GM03348 (cell line): ENCODE measurements around the gene GALK2.
"Not testable (repeated sequence)": the region's sequence is repeated elsewhere in the genome, so short reads cannot be mapped to it uniquely, and the experiment has no call there.

Experiments used
- DNase-seq: peaks from one replicate; pipeline ENCODE4 v3.0.0; 2012; ENCODE audit warnings: low spot score

Gene GALK2

DNA sequence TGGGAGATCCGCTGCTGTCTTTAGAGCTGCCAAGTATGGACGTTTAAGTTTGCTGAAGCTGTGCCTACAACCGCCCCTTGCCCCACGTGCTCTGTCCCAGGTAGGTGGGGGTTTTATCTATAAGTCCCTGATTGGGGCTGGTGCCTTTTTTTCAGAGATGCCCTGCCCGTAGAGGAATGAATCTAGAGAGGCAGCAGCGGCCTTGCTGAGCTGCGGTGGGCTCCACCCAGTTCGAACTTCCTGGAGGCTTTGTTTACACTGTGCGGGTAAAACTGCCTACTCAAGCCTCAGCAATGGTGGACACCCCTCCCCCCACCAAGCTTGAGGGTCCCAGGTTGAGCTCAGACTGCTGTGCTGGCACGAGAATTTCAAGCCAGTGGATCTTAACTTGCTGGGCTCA lies 169.6 kb downstream of the GALK2 start:
- DNase-seq: no peak

DNA sequence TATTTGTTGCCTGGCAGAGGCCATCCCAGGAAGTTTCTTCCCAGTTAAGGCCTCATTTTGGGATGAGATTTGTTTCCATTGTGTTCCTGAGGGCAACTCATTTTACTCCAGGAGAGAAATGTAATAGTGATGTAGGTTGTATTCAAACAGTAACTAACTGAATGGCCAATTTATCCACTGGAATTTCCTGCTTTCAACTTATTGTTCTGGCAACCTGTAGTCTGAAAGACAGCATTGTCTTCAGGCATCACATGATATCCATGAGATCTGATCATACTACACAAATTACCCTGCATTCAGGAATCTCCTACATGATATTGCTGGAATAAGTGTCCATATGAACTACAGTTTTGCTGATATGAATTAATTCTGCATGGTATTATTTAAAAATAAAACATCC lies 173.5 kb downstream of the GALK2 start:
- DNase-seq: no peak

DNA sequence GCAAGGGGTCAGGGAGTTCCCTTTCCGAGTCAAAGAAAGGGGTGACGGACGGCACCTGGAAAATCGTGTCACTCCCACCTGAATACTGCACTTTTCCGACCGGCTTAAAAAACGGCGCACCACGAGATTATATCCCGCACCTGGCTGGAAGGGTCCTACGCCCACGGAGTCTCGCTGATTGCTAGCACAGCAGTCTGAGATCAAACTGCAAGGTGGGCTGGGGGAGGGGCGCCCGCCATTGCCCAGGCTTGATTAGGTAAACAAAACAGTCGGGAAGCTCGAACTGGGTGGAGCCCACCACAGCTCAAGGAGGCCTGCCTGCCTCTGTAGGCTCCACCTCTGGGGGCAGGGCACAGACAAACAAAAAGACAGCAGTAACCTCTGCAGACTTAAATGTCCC lies 184.4 kb downstream of the GALK2 start:
- DNase-seq: not testable (repeated sequence)

DNA sequence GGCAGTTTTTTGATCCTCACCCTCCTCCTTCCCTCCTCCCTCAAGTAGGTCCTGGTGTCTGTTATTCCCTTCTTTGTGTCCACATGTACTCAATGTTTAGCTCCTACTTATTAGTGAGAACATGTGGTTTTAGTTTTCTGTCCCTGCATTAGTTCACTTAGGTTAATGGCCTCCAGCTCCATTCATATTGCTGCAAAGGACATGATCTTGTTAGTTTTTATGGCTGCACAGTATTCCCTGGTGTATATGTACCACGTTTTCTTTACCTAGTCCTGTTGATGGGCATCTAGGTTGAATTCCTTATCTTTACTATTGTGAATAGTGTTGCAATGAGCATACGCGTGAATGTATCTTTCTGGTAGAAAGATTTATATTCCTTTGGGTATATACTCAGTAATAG lies 191.3 kb downstream of the GALK2 start:
- DNase-seq: no peak

DNA sequence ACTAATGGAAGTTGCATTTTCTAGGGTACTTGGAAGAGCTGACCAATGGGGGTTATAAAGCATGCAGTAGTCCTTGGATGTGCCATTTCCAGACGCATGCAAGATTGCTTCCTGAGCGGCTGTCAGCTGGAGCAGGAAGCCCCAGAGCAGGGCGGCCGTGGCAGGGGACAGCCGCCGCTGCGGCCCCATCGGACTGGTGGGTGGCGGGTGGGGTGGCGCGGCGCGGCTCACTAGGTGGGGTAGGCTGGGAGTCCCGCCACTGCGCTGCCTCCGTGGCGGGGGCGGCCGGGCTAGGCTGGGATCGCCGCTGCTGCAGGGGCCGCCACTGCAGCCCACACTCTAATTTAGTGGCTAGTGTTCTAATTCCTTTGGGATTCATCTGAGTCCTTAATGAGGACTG lies 196.4 kb downstream of the GALK2 start:
- DNase-seq: no peak

DNA sequence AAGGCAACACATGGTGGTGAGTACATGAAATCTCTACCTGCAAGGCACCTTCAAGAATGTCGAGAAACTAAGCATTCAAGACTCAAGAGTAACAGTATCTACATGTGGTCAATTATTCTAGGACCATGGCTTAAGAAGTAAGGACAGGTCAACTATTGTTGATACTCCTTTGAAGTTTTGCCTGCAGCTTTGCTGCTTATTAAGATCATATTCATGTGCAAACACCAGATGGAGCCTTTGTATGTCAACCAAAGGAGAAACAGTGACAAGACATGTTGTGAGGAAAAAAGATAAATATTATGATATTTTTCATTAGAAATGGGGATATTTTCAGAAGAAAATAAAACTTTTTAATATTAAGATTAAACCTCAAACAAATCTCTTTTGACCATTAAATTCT lies 200.7 kb downstream of the GALK2 start:
- no peak for DNase-seq

DNA sequence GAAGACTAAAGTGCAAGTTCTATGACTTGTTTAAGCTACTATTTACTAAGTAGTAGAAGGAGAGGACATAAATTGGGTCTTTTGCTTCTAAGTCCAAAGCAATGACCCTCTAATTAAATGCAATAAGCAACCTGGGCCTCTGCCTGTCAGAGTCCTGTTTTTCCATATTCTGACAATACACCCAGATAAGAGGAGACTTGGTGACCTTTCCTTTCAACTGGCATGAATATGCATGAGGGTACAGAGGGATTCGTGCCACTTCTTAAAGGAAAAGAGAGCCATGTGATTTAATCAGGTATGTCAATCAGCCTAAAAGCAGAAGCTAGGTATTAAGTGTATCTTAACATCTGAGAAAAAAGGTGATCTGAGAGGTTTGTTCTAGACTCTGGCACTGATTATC lies 202.3 kb downstream of the GALK2 start:
- DNase-seq: no peak

DNA sequence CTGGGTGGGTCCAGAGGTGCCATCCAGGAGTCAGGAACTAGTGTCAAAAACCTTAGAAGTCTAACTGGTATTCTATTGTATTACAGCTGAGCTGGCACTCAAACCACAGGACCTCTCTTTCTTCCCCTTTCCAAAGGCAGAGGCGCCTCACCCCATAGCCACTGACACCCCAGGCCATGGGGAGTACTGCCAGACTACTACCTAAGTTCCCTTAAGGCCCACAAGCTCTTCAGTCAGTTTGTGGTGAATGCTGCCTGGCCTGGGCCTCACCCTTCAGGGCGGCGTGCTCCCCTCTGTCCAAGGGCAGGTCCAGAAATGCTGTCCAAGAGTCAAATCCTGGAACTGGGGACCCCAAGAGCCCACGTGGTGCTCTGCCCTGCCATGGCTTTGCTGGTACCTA lies 209.9 kb downstream of the GALK2 start:
- no peak for DNase-seq

DNA sequence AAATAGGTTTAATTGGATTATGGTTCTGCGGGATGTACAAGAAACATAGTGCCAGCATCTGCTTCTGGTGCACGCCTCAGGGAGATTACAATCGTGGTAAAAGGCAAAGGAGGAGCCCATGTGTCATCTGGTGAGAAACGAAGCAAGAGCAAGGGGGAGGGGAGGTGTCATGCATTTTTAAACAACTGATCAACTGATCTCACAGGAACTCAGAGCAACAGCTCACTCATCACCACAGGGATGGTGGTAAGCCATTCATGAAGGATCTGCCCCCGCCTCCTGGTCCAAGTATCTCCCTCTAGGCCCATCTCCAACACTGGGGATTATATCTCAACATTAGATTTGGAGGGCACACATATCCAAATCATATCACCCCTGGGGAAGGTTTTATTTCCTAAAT lies 210.9 kb downstream of the GALK2 start:
- DNase-seq: no peak
